ENCODE data around the gene TUFT1.

The TUFT1 gene

DNA sequence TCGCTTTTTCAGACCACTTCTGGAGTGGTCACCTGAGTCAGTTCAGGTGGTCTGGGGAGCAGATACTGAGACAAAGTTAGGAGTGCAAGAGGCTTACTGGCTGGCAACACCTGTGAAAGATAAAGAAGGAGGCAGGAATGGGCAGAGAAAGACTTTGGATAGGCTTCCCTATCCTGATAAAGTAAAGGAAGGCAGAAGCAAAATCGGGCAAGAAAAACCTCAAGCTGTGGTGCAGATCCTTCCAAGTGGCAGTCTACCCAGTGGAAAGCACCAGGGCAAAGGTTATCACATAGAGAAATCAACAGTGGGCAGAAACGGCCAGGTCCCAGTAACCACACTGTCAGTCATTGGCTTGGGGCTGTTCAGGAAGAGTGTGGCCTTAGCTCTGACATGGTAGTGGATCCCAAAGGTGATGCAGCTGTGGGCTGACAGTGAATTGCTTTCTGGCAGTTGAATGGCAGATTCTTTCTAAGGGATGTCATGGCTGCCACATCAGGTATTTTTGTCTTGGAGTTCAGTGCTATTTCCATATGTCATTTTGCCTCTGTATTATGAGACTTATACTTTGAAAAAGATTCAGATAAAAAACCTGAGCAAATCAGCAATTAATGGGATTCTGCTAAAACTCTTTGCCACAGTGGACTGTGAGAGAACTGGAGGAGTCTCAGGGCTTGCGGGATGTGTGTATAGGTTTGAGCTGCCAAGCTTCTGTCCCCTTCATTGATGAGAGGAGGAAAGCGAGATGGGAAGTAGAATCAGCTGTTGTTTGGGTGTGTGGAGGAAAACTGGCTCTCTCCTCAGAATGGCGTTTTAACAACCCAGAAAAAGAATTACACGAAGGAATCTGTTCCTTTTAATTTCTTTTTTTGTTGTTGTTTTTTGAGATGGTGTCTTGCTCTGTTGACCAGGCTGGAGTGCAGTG is 37.0 kb upstream of the TUFT1 start:
- H3K9ac ChIP-seq (ENCODE audit: low read depth in 1 of 2, low read length in 2 of 2), result no peak overlapping the region
- no peaks in the 10 kb centered on the region for H3K27me3 ChIP-seq (ENCODE audit: control insufficient read depth in 1 of 2, insufficient read depth in 2 of 2, low read length in 2 of 2)
- no peak overlapping the region for H3K4me3 ChIP-seq (ENCODE audit: low read depth in 1 of 2, low read length in 2 of 2)
- H3K9me3 ChIP-seq (ENCODE audit: control insufficient read depth in 1 of 2, low read length in 2 of 2), result no peaks in the 10 kb centered on the region
- H3K27ac ChIP-seq (ENCODE audit: low read depth, low read length), result no peak overlapping the region
- peaks cover 24 to 27% of the 10 kb centered on the region in 2 donors for H3K4me1 ChIP-seq (ENCODE audit: control insufficient read depth in 1 of 2, insufficient read depth in 2 of 2, low read length in 2 of 2)
- no peaks in the 10 kb centered on the region for H3K36me3 ChIP-seq (ENCODE audit: control insufficient read depth in 1 of 2, insufficient read depth in 2 of 2, low read length in 2 of 2)

DNA sequence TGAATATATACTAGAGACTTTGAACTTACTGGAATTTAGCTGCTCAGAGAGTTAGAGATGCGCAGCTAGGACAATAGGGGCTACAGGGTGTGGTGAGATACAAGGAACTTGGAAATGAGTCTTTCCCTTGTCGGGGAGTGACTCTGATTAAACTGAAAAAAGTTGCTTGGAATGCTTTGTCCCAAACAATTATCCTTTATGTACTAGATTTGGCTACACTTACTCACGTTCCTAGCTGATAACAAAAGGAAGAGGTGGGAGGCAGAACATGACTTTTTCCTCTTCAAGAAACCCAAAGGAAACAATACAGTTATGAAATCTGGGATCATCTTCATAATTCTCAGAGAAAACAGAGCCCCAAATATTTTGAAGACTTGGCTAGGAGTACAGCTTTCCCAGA is 35.9 kb upstream of the TUFT1 start:
- Histone ChIP-seq H3K36me3 (ENCODE audit: control insufficient read depth in 1 of 2, insufficient read depth in 2 of 2, low read length in 2 of 2) (no peaks in the 10 kb centered on the region), H3K4me3 (ENCODE audit: low read depth in 1 of 2, low read length in 2 of 2) (no peak overlapping the region), H3K27me3 (ENCODE audit: control insufficient read depth in 1 of 2, insufficient read depth in 2 of 2, low read length in 2 of 2) (no peaks in the 10 kb centered on the region), H3K27ac (ENCODE audit: low read depth, low read length) (no peak overlapping the region), H3K9ac (ENCODE audit: low read depth in 1 of 2, low read length in 2 of 2) (no peak overlapping the region), H3K9me3 (ENCODE audit: control insufficient read depth in 1 of 2, low read length in 2 of 2) (no peaks in the 10 kb centered on the region), H3K4me1 (ENCODE audit: control insufficient read depth in 1 of 2, insufficient read depth in 2 of 2, low read length in 2 of 2) (peaks cover 20 to 27% of the 10 kb centered on the region in 2 donors)

DNA sequence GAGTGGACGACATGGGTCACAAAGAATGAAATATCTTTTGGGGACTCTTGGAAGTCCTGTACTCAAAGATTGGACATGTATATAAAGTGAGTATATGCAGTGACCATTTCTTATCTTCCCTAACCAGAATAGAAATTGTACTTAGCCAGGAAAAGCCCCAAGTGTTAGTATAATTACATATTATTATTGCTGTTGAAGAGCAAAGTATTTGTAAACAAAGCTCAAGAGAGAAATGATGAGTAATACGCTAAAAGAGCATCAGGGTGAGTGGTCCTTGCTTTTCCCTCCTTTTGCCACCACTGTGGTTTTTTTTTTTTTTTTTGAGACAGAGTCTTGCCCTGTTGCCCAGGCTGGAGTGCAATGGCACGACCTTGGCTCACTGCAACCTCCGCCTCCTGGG is 35.4 kb upstream of the TUFT1 start:
- Histone ChIP-seq H3K9me3 (ENCODE audit: control insufficient read depth in 1 of 2, low read length in 2 of 2) (no peaks in the 10 kb centered on the region), H3K4me1 (ENCODE audit: control insufficient read depth in 1 of 2, insufficient read depth in 2 of 2, low read length in 2 of 2) (peaks cover 17 to 23% of the 10 kb centered on the region in 2 donors), H3K36me3 (ENCODE audit: control insufficient read depth in 1 of 2, insufficient read depth in 2 of 2, low read length in 2 of 2) (no peaks in the 10 kb centered on the region), H3K27ac (ENCODE audit: low read depth, low read length) (no peak overlapping the region), H3K9ac (ENCODE audit: low read depth in 1 of 2, low read length in 2 of 2) (no peak overlapping the region), H3K4me3 (ENCODE audit: low read depth in 1 of 2, low read length in 2 of 2) (no peak overlapping the region), H3K27me3 (ENCODE audit: control insufficient read depth in 1 of 2, insufficient read depth in 2 of 2, low read length in 2 of 2) (no peaks in the 10 kb centered on the region)

DNA sequence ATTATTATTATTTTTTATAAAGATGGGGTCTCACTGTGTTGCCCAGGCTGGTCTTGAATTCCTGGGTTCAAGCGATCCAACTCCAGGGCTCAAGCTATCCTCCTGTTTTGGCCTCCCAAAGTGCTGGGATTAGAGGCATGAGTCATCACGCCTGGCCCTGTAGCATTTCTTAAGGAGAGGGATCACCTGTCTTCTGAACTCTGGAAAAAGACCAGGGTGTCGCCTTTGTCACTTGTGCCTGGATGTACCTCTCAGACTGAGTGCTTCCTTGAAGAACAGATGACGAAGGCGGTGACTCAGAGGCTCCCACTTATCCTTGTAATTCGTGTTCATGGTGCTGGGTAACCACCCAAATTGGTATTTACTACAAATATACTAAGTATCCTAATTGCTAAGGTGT is 31.3 kb upstream of the TUFT1 start:
- no peaks in the 10 kb centered on the region for H3K36me3 ChIP-seq (ENCODE audit: control insufficient read depth in 1 of 2, insufficient read depth in 2 of 2, low read length in 2 of 2)
- H3K27ac ChIP-seq (ENCODE audit: low read depth, low read length), result peak overlapping the region; percentile 80
- H3K27me3 ChIP-seq (ENCODE audit: control insufficient read depth in 1 of 2, insufficient read depth in 2 of 2, low read length in 2 of 2), result no peaks in the 10 kb centered on the region
- peaks cover 4 to 25% of the 10 kb centered on the region in 2 donors for H3K4me1 ChIP-seq (ENCODE audit: control insufficient read depth in 1 of 2, insufficient read depth in 2 of 2, low read length in 2 of 2)
- H3K9ac ChIP-seq (ENCODE audit: low read depth in 1 of 2, low read length in 2 of 2), result peak overlapping the region in 1 of 2 donors; percentile 34
- H3K4me3 ChIP-seq (ENCODE audit: low read depth in 1 of 2, low read length in 2 of 2), result no peak overlapping the region
- no peaks in the 10 kb centered on the region for H3K9me3 ChIP-seq (ENCODE audit: control insufficient read depth in 1 of 2, low read length in 2 of 2)

DNA sequence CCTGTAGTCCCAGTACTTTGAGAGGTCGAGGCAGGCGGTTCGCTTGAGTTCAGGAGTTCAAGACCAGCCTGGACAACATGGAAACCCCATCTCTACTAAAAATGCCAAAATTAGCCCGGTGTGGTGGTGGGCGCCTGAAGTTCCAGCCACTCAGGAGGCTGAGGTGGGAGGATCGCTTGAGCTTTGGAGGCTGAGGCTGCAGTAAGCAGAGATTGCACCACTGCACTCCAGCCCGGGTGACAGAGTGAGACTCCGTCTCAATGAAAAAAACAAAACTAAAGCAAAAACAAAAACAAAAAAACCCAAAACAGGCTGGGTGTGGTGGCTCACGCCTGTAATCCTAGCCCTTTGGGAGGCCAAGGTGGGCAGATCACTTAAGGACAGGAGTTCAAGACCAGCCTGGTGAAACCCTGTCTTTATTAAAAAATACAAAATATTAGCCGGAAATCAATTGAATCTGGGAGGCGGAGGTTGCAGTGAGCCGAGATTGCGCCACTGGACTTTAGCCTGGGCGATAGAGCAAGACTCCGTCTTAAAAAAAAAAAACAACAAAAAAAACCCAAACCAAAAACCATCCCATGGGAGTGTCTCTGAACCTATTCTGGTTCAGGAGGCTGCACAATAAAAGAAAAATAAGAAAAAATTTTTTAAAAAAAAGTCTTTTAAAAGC is 30.6 kb upstream of the TUFT1 start:
- Histone ChIP-seq H3K36me3 (ENCODE audit: control insufficient read depth in 1 of 2, insufficient read depth in 2 of 2, low read length in 2 of 2) (no peaks in the 10 kb centered on the region), H3K27me3 (ENCODE audit: control insufficient read depth in 1 of 2, insufficient read depth in 2 of 2, low read length in 2 of 2) (no peaks in the 10 kb centered on the region), H3K4me3 (ENCODE audit: low read depth in 1 of 2, low read length in 2 of 2) (peak overlapping the region in 1 of 2 donors; percentile 71), H3K9me3 (ENCODE audit: control insufficient read depth in 1 of 2, low read length in 2 of 2) (no peaks in the 10 kb centered on the region), H3K9ac (ENCODE audit: low read depth in 1 of 2, low read length in 2 of 2) (peak overlapping the region in 1 of 2 donors; percentile 34), H3K4me1 (ENCODE audit: control insufficient read depth in 1 of 2, insufficient read depth in 2 of 2, low read length in 2 of 2) (peaks cover 4 to 31% of the 10 kb centered on the region in 2 donors), H3K27ac (ENCODE audit: low read depth, low read length) (peak overlapping the region; percentile 80)

DNA sequence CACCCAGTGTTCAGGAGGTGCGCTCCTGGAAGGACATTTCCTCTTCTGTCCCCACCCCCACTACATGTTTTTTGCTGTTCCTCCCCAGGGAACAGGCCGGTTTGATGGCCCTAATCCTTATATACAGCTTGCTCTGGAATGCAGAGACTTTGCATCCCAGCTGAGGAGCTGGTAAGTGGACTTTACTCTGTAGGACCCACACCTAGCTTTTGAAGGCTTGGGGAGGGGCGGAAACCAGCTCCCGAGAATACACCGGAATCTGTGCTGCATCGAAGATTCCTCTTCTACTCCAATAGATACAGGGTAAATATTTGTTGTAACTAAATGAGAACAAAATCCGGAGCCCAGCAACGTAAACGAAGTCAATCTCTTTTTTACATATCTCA is 30.1 kb upstream of the TUFT1 start:
- H3K27me3 ChIP-seq (ENCODE audit: control insufficient read depth in 1 of 2, insufficient read depth in 2 of 2, low read length in 2 of 2), result no peaks in the 10 kb centered on the region
- H3K4me3 ChIP-seq (ENCODE audit: low read depth in 1 of 2, low read length in 2 of 2), result peak overlapping the region; percentile 71 to 89
- H3K36me3 ChIP-seq (ENCODE audit: control insufficient read depth in 1 of 2, insufficient read depth in 2 of 2, low read length in 2 of 2), result no peaks in the 10 kb centered on the region
- peak overlapping the region; percentile 19 to 64 for H3K9ac ChIP-seq (ENCODE audit: low read depth in 1 of 2, low read length in 2 of 2)
- peaks cover 10 to 34% of the 10 kb centered on the region in 2 donors for H3K4me1 ChIP-seq (ENCODE audit: control insufficient read depth in 1 of 2, insufficient read depth in 2 of 2, low read length in 2 of 2)
- no peaks in the 10 kb centered on the region for H3K9me3 ChIP-seq (ENCODE audit: control insufficient read depth in 1 of 2, low read length in 2 of 2)
- H3K27ac ChIP-seq (ENCODE audit: low read depth, low read length), result peak overlapping the region; percentile 53

DNA sequence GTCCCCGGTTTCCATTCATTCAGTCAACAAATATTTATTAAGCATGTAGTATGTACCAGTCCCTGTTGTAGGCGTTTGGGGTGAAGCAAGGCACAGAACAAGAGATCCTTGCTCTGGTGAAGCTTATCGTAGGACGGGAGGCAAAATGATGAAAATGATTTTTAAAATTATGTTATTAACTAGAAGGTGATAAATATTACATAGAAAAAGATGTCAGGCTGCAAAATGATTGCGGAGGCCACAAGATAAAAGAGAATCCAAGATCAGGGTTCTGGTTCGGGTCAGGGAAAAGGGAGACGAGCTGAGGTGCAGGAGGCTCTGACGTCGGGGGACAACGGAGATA is 29.5 kb upstream of the TUFT1 start:
- peak overlapping the region; percentile 71 to 89 for H3K4me3 ChIP-seq (ENCODE audit: low read depth in 1 of 2, low read length in 2 of 2)
- peak overlapping the region; percentile 64 to 80 for H3K9ac ChIP-seq (ENCODE audit: low read depth in 1 of 2, low read length in 2 of 2)

DNA sequence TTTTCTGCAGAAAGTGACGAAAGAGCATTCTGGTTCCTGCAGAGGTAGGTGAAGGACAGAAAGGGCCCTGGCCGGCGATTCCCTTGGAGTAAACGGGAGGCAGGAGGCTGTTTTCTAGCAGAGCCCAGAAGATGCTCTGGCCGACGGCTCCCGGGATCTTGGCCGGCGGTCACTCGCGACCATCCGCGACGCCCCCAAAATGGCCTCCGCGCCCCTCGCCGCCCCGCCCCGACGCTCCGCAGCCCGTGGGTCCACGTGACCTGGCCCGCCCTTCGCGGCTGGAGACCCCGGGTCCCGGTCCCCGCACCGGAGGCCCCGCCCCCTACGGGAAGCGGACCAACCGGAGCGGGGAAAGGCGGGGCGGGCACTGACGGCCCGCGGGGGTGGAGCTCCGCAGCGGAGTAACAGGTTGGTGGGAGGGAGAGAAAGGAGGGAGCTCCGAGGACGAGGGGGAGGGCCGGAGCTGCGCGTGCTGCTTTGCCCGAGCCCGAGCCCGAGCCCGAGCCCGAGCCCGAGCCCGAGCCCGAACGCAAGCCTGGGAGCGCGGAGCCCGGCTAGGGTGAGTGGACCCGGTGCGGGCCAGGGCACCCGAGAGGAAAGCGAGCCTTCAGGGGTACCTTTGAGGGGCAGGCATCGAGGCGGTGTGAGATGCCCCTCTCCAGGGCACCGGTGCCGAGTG is 29.0 kb upstream of the TUFT1 start, which contains the start of gene CGN:
CGN (plus strand) TSS at position 431 of the 679 bp plus-strand sequence. CDS start 7,133 bp downstream, outside the sequence.
- Histone ChIP-seq H3K36me3 (ENCODE audit: control insufficient read depth in 1 of 2, insufficient read depth in 2 of 2, low read length in 2 of 2) (no peaks in the 10 kb centered on the region), H3K9me3 (ENCODE audit: control insufficient read depth in 1 of 2, low read length in 2 of 2) (no peaks in the 10 kb centered on the region), H3K27me3 (ENCODE audit: control insufficient read depth in 1 of 2, insufficient read depth in 2 of 2, low read length in 2 of 2) (no peaks in the 10 kb centered on the region), H3K9ac (ENCODE audit: low read depth in 1 of 2, low read length in 2 of 2) (peak within 1 kb of the TSS; percentile 91 to 94), H3K27ac (ENCODE audit: low read depth, low read length) (peak within 1 kb of the TSS; percentile 85), H3K4me3 (ENCODE audit: low read depth in 1 of 2, low read length in 2 of 2) (peak within 1 kb of the TSS; percentile 89), H3K4me1 (ENCODE audit: control insufficient read depth in 1 of 2, insufficient read depth in 2 of 2, low read length in 2 of 2) (peaks cover 20 to 40% of the 10 kb centered on the region in 2 donors)

More for the DNA sequence above, 29.5 kb upstream of the TUFT1 start:
- Histone ChIP-seq H3K36me3 (ENCODE audit: control insufficient read depth in 1 of 2, insufficient read depth in 2 of 2, low read length in 2 of 2) (no peaks in the 10 kb centered on the region), H3K27me3 (ENCODE audit: control insufficient read depth in 1 of 2, insufficient read depth in 2 of 2, low read length in 2 of 2) (no peaks in the 10 kb centered on the region), H3K9me3 (ENCODE audit: control insufficient read depth in 1 of 2, low read length in 2 of 2) (no peaks in the 10 kb centered on the region), H3K27ac (ENCODE audit: low read depth, low read length) (peak overlapping the region; percentile 85), H3K4me1 (ENCODE audit: control insufficient read depth in 1 of 2, insufficient read depth in 2 of 2, low read length in 2 of 2) (peaks cover 15 to 36% of the 10 kb centered on the region in 2 donors)

DNA sequence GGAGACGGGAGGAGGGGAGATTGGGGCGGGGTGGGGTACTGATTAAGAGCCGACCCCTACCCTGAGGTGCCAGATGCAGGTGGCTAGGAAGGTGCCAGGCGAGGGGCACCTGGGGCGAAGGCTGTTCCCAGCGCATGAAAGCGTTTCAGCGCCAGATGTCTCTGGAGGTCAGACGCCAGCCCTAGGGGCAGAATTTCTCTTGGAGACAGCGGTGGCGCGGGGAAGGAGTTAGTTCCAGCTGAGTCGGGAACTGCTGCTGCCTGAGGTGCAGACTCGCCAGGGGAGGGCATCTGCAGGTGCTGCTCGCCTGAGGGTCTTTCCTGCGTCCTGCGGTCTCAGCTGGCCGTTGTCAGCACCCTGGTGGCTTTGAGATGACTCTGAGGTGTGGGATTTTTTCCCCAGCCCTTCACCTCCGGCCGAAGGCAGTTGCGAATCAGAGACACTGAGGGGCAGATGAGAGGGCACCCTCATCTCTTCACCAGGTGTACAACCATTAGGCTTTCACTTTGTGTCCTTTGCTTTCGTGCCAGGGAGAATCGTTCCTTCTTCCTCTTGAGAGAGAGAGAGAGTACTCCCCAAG is 28.4 kb upstream of the TUFT1 start:
- Histone ChIP-seq H3K4me3 (ENCODE audit: low read depth in 1 of 2, low read length in 2 of 2) (peak overlapping the region; percentile 89), H3K9ac (ENCODE audit: low read depth in 1 of 2, low read length in 2 of 2) (peak overlapping the region; percentile 91 to 94), H3K4me1 (ENCODE audit: control insufficient read depth in 1 of 2, insufficient read depth in 2 of 2, low read length in 2 of 2) (peaks cover 22 to 41% of the 10 kb centered on the region in 2 donors), H3K27me3 (ENCODE audit: control insufficient read depth in 1 of 2, insufficient read depth in 2 of 2, low read length in 2 of 2) (no peaks in the 10 kb centered on the region), H3K27ac (ENCODE audit: low read depth, low read length) (peak overlapping the region; percentile 85), H3K9me3 (ENCODE audit: control insufficient read depth in 1 of 2, low read length in 2 of 2) (no peaks in the 10 kb centered on the region), H3K36me3 (ENCODE audit: control insufficient read depth in 1 of 2, insufficient read depth in 2 of 2, low read length in 2 of 2) (no peaks in the 10 kb centered on the region)
